PC-9 (cell line): Measurements from ENCODE around the gene PHACTR1. TPM values are rescaled to one million over a fixed set of nuclear protein-coding genes. Genes with fewer than 3 reads are reported as not detected.

Experiments used
- BruUV-seq: library from RNA; stranded (reverse); fragments of 400-500 nt; replicated peaks from 2 replicates; lab custom pipeline; 2021; lab: Mats Ljungman, UMichigan
- CTCF ChIA-PET: fragments of 300-600 bp; sonication (Branson Sonifier 250); formaldehyde crosslinking; loops from one replicate; lab custom pipeline; 2022; ENCODE audit warnings: antibody characterized with exemption; lab: Charles Lee
- POLR2A ChIA-PET: fragments of 300-600 bp; sonication (Branson Sonifier 250); formaldehyde crosslinking; loops from one replicate; lab custom pipeline; 2022; ENCODE audit warnings: antibody characterized with exemption; ENCODE audit not compliant: unreplicated experiment; lab: Charles Lee
- DNase-seq, 2 experiments: peaks; one replicate each; pipeline versions ENCODE4 v3.0.0 to v3.0.0-alpha.2; 2015 to 2022; ENCODE audit warnings: mixed read lengths in 1 of 2
- H2AFZ ChIP-seq: fragments of 200-600 bp; sonication (generic); 2 replicates; pipeline ENCODE4 v1.8.1; 2017; ENCODE audit warnings: antibody characterized with exemption
- H3F3A ChIP-seq: fragments of 200-600 bp; sonication (generic); 2 replicates; pipeline ENCODE4 v1.8.1; 2017; ENCODE audit warnings: antibody characterized with exemption, mild to moderate bottlenecking, low read depth; ENCODE audit not compliant: insufficient read depth
- H3K27ac ChIP-seq: fragments of 200-600 bp; sonication (generic); 2 replicates; pipeline ENCODE4 v1.6.1; 2016; ENCODE audit warnings: mixed run types
- H3K27me3 ChIP-seq: fragments of 200-600 bp; sonication (generic); 2 replicates; pipeline ENCODE4 v1.6.1; 2016; ENCODE audit warnings: low read depth, mixed run types; ENCODE audit not compliant: insufficient read depth
- H3K36me3 ChIP-seq: fragments of 200-600 bp; sonication (generic); 2 replicates; pipeline ENCODE4 v1.6.1; 2016; ENCODE audit warnings: low read depth, mixed run types
- H3K4me1 ChIP-seq: fragments of 200-600 bp; sonication (generic); replicated peaks from 2 replicates; pipeline ENCODE4 v1.6.1; 2016; ENCODE audit warnings: mixed run types; ENCODE audit not compliant: insufficient read depth
- H3K4me2 ChIP-seq: fragments of 200-600 bp; sonication (generic); 2 replicates; pipeline ENCODE4 v1.6.1; 2017; ENCODE audit warnings: mixed run types
- H3K4me3 ChIP-seq: fragments of 200-600 bp; sonication (generic); 2 replicates; pipeline ENCODE4 v1.6.1; 2016; ENCODE audit warnings: mixed run types
- H3K79me2 ChIP-seq: fragments of 200-600 bp; sonication (generic); 2 replicates; pipeline ENCODE4 v1.6.1; 2017; ENCODE audit warnings: low read depth, mixed run types
- H3K9me2 ChIP-seq: fragments of 200-600 bp; sonication (generic); 2 replicates; pipeline ENCODE4 v1.8.1; 2017; ENCODE audit warnings: mild to moderate bottlenecking; ENCODE audit not compliant: insufficient read depth
- H3K9me3 ChIP-seq: fragments of 200-600 bp; sonication (generic); 2 replicates; pipeline ENCODE4 v1.8.1; 2016; ENCODE audit warnings: low read depth; ENCODE audit not compliant: insufficient read depth
- H4K20me1 ChIP-seq: fragments of 200-600 bp; sonication (generic); 2 replicates; pipeline ENCODE4 v1.8.1; 2017; ENCODE audit not compliant: insufficient read depth
- EZH2 ChIP-seq: fragments of 200-600 bp; sonication (generic); IDR thresholded peaks from 2 replicates; pipeline ENCODE4 v1.8.0; 2017; ENCODE audit warnings: antibody characterized with exemption, low read depth
- intact Hi-C: fragments of 100-400 bp; cut with micrococcal nuclease; formaldehyde crosslinking; loops from one replicate; pipeline ENCODE4 v1.10.0; 2022; ENCODE audit not compliant: unreplicated experiment
- total RNA-seq: library from RNA; stranded (reverse); gene quantifications from 2 replicates; pipeline ENCODE4 v1.2.3, GENCODE V29; 2021
- TF ChIP-seq, protein P1 (sequence below): fragments of 200-600 bp; sonication (generic); conservative IDR thresholded peaks from 2 replicates; pipeline ENCODE4 v1.6.1; 2017; ENCODE audit warnings: mixed run types, antibody characterized with exemption, mild to moderate bottlenecking, moderate library complexity

Gene PHACTR1
- total RNA-seq, 1 experiment from 2014 or later: not detected

DNA sequence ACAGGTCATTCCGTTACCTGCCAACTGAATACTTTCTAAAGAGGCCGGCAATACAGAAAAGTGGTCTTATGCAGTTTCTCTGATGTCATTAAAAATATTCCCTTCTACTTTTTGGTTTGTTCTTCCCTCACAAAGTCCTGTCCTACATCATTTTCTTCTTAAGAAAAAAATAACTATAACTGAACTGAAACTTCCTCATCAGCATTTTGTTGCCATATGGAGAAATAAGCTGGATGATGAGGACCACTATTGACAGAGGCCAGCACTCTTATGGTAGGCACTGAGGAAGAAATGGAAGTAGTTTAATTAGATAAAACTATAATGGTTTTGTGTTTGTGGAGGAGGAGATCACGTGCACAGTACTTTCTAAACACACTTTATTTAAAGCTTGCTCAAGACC is 274.9 kb downstream of the PHACTR1 start:
- Histone ChIP-seq H3K4me3 (no peak overlapping the region), H3K9me2 (no peaks in the 10 kb centered on the region), H3K27me3 (peaks cover 16% of the 10 kb centered on the region; the same call in 1 of the 2 replicates), H3K27ac (no peak overlapping the region), H3K4me2 (no peak overlapping the region), H3K79me2 (no peaks in the 10 kb centered on the region), H3K4me1 (no peaks in the 10 kb centered on the region), H3K9me3 (no peaks in the 10 kb centered on the region), H3K36me3 (no peaks in the 10 kb centered on the region), H2AFZ (no peak overlapping the region), H4K20me1 (no peaks in the 10 kb centered on the region), H3F3A (no peaks in the 10 kb centered on the region)
- no TSS peak for BruUV-seq
- ChIA-PET CTCF (interaction anchor here (0.6 kb wide), 1 partner anchor 1240 kb away, joined by 3 read pairs; no protein-coding TSS in a partner anchor), POLR2A (no interaction called here)
- TF ChIP-seq, protein P1, sequence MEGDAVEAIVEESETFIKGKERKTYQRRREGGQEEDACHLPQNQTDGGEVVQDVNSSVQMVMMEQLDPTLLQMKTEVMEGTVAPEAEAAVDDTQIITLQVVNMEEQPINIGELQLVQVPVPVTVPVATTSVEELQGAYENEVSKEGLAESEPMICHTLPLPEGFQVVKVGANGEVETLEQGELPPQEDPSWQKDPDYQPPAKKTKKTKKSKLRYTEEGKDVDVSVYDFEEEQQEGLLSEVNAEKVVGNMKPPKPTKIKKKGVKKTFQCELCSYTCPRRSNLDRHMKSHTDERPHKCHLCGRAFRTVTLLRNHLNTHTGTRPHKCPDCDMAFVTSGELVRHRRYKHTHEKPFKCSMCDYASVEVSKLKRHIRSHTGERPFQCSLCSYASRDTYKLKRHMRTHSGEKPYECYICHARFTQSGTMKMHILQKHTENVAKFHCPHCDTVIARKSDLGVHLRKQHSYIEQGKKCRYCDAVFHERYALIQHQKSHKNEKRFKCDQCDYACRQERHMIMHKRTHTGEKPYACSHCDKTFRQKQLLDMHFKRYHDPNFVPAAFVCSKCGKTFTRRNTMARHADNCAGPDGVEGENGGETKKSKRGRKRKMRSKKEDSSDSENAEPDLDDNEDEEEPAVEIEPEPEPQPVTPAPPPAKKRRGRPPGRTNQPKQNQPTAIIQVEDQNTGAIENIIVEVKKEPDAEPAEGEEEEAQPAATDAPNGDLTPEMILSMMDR: no peak
- TF ChIP-seq EZH2: no peak
- DNase-seq: no peak
- intact Hi-C loops: no loop called here

DNA sequence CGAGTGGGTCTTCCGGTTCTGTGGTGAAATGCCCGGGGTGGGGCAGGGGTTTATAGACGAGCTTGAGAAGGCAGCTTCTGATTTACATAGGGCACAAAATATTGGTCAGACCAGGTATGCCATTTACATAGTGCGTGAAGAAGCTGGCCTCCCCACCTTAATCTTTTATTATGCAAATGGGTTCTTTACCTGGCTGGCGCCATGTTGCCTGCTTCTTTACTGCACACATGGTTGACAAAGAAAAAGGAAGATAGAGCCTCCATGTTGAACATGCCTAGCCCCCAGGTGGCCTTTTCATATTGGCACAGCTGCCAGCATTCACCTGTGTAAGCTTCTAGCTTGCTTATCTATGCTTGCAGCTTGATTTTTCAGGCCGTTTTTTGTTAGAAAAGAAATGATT is 276.2 kb downstream of the PHACTR1 start:
- TF ChIP-seq EZH2: no peak
- intact Hi-C loops: no loop called here
- ChIA-PET POLR2A (no interaction called here), CTCF (no interaction called here)
- BruUV-seq: no TSS peak
- H3K4me2 ChIP-seq: no peak overlapping the region
- no peaks in the 10 kb centered on the region for H3K4me1 ChIP-seq
- H2AFZ ChIP-seq: no peak overlapping the region
- H3K9me2 ChIP-seq: no peaks in the 10 kb centered on the region
- H4K20me1 ChIP-seq: no peaks in the 10 kb centered on the region
- no peaks in the 10 kb centered on the region for H3K36me3 ChIP-seq
- no peaks in the 10 kb centered on the region for H3F3A ChIP-seq
- peaks cover 16% of the 10 kb centered on the region; the same call in 1 of the 2 replicates for H3K27me3 ChIP-seq
- H3K4me3 ChIP-seq: no peak overlapping the region
- no peak for DNase-seq
- no peak overlapping the region for H3K27ac ChIP-seq
- no peaks in the 10 kb centered on the region for H3K79me2 ChIP-seq
- H3K9me3 ChIP-seq: no peaks in the 10 kb centered on the region

DNA sequence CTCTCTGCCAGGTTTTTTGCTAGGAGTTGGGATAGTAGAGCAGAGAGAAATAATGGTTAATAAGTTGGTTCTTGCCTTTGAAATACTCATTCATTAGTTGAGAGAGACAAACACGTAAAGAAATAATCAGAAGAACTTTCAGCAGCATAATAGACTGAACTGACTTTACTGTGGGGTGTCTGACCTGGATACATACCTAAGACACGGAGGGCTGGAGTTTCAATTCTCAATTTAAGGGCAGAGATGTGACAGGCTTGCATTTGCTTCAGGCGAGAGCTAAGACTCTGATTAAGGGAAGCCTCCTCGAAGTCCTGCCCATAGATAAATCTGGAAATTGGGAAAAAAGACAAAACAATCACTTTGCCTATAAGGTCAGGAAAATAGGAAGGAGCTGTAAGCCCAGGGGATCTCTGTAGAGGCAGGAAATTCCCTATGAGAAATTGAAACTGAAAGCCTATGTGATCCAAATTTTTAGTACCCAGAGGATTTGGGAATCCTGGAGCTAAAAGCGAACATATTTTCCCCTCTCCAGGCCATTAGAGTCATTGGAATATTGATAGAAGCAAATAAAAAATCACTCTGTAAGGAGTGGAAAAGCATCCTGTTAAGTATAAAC is 276.8 kb downstream of the PHACTR1 start:
- Histone ChIP-seq H3K4me2 (no peak overlapping the region), H3K4me1 (no peaks in the 10 kb centered on the region), H3K27ac (no peak overlapping the region), H3K4me3 (no peak overlapping the region), H3K79me2 (no peaks in the 10 kb centered on the region), H3K36me3 (no peaks in the 10 kb centered on the region), H4K20me1 (no peaks in the 10 kb centered on the region), H2AFZ (no peak overlapping the region), H3K27me3 (peaks cover 14% of the 10 kb centered on the region; the same call in 1 of the 2 replicates), H3K9me2 (no peaks in the 10 kb centered on the region), H3F3A (no peaks in the 10 kb centered on the region), H3K9me3 (no peaks in the 10 kb centered on the region)
- intact Hi-C loops: no loop called here
- DNase-seq: no peak
- POLR2A ChIA-PET: no interaction called here
- BruUV-seq: no TSS peak
- no peak for TF ChIP-seq EZH2
- TF ChIP-seq, protein P1: no peak
- CTCF ChIA-PET: no interaction called here
